Ishikawa (cell line): ENCODE measurements around the gene SPRY2.

Experiments used
- CREB1 ChIP-seq: IDR thresholded peaks from 2 replicates; pipeline ENCODE4 v1.6.1; 2012; ENCODE audit warnings: low read depth
- ZBTB7A ChIP-seq: IDR thresholded peaks from 2 replicates; pipeline ENCODE4 v1.6.1; 2012; ENCODE audit warnings: low read depth

- TF ChIP-seq CREB1 (no peak), ZBTB7A (no peak)
These were observed 21.9 kb downstream of the SPRY2 start for GRCh38 chr13:80319004-80319403.
